HG02852 (cell line): ENCODE results near the gene ACSL3.

Source experiments
- ATAC-seq: cut with Tn5 transposase; IDR thresholded peaks from one replicate; pipeline ENCODE4 v1.9.1; 2021; ENCODE audit warnings: mild to moderate bottlenecking, moderate library complexity; ENCODE audit not compliant: unreplicated experiment

Gene ACSL3

DNA sequence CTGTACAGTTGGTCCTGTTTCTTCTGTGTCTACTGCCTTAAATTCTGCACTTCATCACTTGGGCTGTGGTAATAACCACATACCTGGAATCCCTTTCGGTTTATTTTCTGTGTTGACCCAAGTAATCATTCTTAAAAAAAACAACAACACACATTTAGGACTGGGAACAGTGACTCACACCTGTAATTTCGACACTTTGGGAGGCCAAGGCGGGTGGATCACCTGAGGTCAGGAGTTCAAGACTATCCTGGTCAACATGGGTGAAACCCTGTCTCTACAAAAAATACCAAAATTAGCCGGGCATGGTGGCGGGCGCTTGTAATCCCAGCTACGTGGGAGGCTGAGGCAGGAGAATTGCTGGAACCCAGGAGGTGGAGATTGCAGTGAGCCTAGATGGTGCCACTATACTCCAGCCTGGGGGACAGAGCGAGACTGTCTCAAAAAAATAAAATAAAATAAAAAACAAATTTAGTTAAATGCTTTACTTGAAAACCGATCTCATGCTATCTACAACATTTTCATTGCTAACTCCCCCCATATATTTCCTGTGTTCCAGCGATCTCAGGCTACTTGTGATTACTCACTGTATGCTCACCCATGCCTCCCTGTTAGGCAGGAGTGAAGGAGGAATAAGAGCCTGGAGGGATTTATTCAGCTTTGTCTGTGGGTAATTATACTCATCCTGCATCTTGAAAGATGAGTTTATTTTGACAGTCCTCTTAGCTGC, 18.2 kb downstream of the ACSL3 start:
- ATAC-seq, result no peak

DNA sequence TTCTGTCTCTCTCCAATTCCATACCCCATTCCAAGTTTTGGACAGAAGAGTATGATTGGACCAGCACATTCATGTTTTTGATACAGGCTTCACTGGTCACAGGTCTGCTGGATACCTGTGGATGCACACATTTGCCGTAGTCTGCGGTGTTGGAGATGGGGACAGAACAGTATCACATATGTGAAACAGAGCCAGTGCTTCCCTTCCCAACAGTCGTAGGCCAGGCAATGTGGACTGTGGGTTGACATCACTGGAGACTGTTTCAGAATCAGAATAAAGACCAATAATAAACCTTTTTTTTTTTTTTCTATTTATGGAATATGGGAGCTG, 18.7 kb downstream of the ACSL3 start:
- no peak for ATAC-seq

DNA sequence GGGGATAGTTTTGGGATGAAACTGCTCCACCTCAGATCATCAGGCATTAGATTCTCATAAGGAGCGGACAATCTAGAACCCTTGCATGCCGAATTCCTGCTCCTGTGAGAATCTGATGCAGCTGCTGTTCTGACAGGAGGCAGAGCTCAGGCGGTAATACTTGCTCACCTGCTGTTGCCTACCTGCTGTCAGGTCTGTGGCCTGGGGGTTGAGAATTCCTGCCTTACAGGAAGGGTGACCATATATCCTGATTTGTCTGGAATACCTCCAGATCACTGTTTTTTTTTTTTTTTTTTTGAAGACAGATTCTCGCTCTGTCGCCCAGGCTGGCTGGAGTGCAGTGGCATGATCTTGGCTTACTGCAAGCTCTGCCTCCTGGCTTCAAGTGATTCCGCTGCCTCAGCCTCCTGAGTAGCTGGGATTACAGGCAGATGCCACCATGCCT, 21.7 kb downstream of the ACSL3 start:
- no peak for ATAC-seq

DNA sequence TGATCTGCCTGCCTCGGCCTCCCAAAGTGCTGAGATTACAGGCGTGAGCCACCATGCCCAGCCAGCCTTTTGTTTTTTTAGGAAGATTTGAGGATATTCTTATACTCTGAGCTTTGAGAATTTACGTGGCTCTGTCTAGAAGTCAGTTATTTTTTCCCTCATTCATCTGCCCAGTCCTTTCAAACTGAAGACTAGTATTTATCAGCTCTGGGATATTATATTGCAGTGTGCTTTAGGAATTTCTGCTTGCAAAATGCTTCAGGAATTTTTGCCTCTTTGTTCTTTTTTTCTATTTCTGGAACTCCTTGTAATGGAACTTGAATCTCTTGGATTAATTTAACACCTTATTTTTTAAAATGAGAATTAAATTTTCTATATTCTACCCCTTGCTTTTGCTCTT, 22.6 kb downstream of the ACSL3 start:
- no peak for ATAC-seq

DNA sequence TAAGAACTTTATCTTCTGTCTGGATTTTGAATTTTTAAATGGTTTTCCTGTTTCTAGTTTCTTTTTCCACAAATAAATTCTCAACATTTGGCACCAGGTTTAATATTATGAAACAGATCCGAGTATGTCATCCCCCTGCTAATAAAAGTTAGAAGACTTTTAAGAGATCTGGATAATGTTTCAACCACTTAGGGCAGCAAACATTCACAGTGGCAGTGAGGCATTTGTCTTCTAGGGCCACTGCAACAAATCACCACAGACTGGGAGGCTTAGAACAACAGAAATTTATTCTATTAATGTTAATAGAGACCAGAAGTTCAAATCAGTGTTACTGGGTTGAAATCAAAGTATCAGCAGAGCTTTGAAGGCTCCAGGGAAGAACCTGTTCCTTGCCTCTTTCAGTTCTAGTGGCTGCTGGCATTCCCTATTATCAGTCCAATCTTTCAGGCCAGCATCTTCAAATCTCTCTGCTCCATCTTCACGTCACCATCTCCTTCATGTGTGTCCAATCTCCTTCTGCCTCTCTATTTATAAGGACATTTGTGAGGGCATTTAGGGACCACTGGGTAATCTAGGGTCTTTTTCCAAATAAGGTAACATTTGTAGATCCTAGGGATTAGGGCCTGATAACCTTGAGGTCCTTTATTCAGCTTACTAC, 23.4 kb downstream of the ACSL3 start:
- ATAC-seq, result no peak

DNA sequence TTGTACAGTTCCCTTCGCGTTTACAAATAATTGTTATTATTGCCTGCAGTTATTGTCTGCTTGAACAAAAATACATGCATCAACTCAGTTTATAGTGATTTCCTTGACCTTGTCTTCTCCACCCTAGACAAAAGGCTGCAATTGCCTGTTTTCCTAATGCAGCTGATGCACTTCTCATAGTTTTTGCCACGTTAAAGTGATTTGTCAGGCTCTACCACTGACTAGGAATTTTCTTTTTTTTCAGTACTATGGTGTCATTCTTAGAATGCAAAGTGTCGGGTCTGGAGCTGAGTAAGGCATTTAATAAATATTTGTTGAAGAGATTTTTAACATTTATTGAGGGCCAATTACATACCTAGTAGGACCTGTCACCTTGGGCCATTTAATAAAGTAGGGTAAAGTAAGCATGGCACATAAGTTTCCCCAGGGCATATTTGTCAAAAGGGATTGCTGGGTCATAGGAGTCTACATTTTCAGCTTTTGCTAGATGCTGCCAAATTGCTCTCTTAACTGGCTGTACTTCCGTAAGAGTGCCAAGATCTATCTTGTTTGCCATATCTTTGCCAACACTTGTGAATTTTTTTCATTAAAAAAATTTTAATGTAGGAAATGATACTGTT, 24.1 kb downstream of the ACSL3 start:
- ATAC-seq, result no peak

DNA sequence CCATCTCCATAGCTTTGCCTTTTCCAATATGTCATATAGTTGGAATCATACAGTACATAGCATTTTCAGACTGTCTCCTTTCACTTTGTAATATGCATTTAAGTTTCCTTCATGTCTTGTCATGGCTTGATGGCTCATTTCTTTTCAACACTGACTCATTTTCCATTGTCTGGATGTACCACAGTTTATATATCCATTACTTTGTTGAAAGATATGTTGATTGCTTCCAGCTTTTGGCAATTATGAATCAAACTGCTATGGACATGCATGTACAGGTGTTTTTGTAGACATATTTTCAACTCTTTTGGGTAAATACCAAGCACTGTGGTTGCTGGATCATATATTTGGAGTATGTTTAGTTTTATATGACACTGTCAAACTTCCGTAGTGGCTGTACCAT, 26.3 kb downstream of the ACSL3 start:
- ATAC-seq, result no peak

DNA sequence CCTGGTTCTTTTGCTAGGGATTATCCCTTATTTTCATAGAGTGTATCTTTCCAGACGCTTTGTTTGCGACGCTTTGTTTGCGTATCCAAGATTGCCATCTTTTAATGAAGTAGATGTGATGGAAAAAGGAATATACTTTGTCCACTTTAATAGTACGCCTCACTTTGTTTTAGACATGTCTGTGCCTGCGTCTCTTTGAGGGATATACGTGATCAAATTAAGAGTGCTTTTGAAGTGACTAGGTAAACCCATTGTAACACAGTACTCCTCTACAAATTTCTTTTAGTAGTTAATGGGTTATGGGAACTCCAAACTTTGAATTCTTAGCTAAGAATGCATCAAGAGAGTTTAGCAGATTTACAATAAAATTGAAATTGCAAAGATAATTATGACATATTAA, 27.9 kb downstream of the ACSL3 start:
- no peak for ATAC-seq

DNA sequence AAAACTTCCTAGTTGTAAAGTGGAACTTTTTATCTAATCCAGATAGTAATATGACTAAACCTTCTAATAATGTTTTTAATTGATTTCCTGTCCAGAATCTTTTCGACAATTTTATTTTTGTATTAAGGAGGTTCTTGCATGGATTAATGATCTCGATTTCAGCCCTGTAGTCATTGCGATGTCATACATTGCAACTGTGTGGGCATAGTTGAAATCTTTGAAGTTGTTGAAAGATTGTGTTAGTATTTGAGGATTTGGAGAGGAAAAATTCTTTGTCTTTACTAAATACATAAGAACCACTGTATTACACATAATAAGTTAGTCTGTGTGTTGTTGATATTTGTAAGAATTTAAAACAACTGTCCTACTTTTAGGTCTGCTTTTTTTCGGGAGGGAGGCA, 31.1 kb downstream of the ACSL3 start:
- no peak for ATAC-seq

DNA sequence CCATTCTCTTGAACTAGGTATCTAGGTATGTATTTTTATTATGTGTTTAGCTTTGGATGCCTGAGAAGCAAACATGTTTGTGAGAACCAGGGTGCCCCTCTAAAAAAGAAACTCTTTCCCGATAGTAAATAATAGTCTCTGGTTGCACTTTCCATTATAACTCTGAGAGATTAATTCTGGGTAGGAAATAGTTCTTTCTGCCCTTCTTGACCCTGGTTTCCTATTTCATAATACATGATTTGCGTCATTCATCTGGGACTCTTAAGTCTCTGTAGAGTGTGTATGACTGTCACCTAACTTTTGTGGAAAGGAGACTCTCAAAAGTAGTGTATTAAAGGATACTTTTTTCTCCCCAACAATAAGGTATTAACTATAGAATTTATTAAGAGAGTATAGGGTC, 31.5 kb downstream of the ACSL3 start:
- no peak for ATAC-seq

DNA sequence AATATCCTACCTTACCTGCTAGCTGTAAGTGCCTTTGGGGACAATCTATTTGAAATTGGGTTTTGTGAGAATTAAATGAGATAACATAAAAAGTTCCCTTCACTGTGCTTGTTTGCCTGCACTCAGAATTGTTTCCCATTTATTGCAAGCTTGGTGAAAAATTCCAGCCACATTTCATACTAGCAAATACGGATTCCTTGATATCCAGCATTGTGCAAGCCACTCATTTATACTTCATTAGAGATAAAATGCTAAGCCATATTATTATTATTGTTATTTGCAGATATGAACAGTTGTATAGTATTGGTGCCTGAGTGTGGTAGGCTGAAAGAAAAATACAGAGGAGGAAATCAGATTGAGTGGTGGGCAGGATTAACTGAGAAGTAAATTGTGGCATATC, 31.9 kb downstream of the ACSL3 start:
- ATAC-seq, result no peak

DNA sequence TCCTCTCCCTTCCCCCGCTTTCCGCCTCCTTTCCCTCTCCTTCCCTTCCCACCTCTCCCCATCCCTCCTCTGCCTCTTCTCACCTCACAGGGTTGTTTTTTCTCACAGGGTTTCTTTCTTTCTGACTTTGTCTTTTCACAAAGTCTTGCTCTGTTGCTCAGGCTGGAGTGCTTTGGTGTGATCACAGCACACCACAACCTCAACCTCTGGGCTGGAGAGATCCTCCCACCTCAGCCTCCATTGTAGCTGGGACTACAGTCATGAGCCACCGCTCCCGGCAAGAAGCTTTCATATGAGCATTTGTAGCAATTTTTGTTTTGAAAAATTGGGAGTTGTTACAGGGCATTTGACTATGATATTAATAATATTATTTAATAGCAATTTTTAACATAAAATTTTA, 32.9 kb downstream of the ACSL3 start:
- no peak for ATAC-seq

DNA sequence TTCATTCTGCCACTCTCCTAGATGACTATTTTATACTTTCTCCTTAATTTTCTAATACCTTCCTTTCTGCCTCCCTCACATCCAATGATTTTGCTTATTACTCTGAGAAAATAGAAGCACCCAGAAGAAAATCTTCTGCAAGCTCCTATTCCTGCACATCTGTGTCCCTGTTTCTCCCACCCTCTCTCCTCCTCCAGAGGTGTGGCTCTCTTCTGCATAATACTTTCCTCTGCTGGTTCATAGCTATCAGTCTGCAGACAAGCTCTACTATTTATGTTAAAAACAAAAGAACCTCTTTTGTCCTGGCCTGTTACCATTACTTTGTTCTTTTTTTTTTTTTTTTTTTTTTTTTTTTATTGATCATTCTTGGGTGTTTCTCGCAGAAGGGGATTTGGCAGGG, 34.3 kb downstream of the ACSL3 start:
- ATAC-seq, result no peak

DNA sequence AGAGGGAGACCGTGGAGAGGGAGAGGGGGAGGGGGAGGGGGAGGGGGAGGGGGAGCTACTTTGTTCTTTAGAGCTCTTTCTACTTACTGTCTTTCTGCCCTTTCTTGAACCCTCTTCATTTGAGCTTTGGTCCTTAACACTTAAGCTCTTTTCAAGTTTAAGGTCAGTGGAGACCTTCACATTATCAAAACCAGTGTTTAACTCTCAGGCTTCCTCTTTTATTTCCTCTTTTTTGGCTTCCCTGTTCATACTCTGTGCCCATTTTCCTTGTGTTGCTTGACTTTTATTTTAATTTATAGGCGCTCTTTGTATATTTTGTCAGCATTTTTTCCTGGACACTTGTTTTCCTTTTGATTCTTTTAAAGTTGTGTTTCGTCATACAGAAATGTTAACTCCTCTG, 37.1 kb downstream of the ACSL3 start:
- ATAC-seq, result no peak

DNA sequence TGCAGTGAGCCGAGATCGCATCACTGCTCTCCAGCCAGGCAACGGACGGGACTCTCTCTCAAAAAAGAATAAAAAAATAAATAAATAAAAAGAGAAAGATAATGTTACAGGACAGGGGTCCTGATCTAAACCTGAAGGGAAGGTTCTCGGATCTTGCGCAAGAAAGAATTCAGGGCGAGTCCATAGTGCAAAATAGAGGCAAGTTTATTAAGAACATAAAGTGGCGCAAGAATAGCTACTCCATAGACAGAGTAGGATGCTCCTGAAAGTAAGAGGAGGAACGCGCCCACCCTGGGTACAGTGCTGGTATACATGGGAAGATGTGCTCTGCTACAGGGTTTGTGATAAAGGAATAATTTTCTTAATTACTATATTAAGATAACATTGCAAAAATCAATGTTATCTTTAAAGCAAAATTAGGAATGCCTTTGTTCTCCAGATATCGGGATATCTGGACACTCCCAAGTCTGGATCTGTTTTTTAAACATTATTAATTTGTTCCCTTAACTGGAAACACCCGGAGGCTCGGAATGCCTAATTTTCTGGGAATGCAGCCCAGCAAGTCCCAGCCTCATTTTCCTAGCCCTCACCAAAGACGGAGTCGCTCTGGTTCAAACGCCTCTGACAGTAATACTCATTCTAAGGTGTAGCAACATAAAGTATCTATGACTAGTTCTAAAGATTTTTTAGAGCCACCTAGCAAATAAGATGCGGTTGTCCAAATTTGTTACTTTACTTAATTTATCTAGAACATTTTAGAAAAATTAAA, 38.8 kb downstream of the ACSL3 start:
- no peak for ATAC-seq

DNA sequence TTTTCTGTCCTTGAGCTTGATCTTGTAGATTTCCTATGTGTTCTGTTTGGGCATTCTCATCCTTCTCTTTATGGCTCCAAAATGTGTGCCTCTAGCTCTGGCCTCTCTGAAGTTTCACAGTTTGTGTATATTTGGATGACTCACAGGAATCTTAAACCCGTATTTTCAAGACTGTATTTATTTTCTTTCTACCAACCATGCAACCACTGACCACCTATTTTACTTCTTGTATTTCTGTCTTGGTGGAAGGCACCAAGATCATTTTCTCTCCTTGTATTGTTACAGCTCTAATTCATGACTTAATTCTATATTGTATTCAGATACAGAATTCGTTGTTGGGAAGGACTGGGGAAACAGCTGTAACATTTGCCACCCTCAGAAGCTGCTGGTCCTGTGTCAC, 39.5 kb downstream of the ACSL3 start:
- no peak for ATAC-seq

DNA sequence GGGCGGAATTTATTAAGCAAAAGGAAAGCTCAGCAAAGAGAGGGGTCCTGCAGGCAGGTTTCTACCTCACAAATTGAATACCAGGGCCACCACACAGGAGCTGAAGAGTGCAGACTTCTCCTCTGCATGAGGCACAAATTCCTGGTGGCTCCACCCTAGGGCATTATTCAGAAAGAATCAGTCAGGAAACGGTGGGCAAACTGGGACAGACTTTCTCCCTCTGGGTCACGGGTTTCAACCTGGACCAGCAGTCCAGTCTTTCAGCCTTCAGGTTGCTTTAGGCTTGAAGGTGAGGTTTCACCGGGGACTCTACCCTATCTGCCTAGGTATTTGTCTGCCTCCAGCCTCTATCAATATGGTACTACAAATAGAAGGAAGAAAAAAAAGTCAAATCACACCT, 41.8 kb downstream of the ACSL3 start:
- ATAC-seq, result no peak

DNA sequence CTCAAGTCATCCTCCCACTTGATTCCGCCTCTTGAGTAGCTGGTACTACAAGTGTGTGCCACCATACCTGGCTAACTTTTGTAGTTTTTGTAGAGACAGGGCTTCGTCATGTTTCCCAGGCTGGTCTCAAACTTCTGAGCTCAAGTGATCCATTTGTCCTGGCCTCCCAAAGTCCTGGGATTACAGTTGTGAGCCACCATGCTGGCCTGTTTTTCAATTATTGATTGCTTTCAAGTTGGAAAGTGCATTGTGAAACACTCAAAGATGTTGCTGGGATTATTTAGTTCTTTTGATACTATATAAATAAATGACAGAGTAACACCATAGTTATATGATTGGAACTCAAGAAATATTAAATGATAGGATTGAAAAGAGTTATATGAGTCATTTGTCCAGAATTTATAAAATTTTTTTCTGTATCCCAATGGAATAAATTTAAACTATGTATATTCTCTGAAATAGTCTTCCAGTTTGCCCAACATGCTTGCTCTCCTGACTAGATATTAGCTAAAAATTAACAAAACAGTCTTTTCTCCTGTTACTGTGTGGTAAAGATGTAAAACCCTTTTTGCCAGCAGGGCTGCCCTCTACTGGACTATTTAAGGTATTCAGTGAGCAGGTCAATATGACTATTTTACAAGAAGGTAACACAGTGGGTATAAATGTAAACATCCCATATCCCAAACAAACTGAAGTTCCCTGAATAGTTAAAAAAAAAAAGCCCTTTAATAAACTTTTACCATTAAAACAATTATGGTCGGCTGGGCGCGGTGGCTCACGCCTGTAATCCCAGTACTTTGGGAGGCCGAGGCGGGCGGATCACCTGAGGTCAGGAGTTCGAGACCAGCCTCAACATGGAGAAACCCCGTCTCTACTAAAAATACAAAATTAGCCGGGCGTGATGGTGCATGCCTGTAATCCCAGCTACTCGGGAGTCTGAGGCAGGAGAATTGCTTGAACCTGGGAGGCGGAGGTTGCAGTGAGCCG, 42.7 kb downstream of the ACSL3 start:
- ATAC-seq, result peak; percentile 79

DNA sequence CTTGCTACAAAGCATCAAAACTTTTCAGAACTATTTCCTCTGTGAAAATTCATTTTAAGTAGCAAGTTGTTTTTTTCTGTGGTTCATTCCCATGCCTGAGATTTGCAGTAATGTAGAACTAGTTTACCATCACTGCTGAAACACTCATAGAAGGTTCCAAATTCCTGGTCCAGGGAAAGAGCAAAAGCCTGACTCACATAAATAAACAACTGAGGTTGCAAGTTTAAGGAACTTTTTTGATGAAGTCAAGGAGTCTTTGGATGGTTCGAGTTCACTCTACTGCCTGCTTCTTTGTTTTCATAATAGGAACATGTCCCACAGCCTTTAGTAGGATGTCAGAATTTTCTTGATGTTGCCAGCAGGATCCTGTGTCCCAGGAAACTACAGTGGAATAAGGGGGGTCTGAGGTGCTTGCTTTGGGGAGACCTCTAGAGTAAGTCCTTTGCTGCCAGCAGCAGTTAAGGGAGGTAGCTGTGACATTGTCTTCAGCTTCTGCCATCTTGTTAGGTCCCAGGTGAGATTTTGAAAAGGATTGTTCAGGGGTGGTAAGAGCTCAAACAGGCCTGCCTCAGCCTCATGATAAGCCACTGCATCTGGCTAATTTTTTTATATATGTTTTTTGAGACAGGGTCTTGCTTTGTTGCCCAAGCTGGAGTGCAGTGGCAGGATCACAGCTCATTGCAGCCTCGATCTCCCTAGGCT, 43.9 kb downstream of the ACSL3 start:
- no peak for ATAC-seq

DNA sequence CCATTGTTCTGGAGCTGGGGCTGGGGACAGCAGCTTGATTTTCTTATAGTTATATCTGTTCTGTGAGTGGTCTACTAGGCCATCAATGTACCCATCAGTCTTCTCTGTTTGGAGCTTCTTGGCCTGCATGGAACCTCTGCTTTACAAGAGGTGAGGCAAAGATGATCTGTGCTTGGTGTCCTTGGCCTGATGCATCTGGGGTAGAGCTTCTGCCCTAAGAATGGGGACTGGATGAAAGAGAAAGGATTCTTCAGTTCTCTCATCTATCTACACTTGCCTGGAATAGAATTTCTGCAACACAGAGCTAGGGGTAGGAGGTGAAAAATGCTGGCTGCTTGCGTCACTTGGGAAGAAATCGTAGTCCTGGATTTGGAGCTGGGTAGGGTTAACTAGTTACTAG, 46.2 kb downstream of the ACSL3 start:
- ATAC-seq, result no peak
